ENCODE data around the gene CBX4.
"Not testable (repeated sequence)": the region's sequence is repeated elsewhere in the genome, so short reads cannot be mapped to it uniquely, and the experiment has no call there.

CBX4 gene

DNA sequence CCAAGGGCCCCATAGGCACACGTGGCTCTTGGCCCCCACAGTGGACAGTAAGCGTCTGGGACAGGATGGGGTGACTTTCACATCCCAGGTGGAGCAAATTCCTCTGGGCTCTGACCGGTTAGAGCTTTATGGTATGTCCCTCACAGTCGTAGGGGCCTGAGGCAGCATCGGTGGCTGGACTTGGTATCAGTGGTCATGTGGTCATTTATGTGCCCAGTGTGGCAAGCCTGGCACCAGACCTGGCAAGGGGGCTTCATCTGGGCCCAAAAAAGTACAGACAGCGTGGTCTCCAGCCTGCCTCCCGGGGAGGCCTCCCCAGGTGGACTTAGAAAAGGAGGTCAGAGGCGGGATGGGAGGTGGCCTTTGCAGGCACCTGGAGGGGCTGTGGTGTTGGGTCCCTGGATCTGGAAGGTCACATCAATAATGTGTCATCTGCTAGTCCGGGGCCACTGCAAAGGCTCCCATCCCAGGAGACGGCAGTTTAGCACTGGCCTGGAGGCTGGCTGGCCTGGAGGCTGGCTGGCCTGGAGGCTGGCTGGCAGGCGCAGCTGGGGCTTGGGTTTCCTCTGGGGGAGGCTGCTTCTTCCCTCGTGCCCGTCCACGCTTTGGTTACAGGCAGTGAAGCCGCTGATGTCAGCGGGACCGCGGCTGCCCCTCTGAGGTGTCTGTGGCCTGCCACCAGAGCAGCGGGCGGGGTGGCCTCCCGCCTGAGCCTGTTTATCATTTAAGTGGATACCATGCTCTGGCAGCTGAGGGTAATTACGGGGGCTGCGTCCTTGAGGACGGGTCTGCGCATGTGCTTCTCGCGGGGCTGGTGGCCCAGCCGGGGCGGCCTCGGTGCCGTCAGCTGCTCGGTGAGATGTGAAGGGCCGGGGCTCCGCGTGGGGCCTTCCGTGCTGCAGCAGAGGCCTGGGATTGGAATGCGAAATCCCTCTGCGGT is 20.7 kb upstream of the CBX4 start:
- DNase-seq: no peak

DNA sequence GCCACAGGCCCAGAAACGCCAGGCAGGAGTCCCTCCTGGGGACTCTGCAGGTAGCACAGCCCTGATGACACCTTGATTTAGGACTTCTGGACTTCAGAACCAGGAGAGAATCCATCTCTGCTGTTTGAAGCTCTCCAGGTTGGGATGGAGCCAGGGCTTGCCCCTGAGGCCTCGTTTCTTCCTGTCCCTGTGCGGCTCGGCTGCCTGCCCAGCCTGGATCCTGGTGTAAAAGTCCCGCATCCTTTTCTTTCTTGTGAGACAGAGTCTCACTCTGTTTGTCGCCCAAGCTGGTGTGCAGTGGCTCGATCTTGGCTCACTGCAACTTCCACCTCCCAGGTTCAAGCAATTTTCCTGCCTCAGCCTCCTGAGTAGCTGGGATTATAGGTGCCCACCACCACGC is 17.9 kb upstream of the CBX4 start:
- DNase-seq: no peak

DNA sequence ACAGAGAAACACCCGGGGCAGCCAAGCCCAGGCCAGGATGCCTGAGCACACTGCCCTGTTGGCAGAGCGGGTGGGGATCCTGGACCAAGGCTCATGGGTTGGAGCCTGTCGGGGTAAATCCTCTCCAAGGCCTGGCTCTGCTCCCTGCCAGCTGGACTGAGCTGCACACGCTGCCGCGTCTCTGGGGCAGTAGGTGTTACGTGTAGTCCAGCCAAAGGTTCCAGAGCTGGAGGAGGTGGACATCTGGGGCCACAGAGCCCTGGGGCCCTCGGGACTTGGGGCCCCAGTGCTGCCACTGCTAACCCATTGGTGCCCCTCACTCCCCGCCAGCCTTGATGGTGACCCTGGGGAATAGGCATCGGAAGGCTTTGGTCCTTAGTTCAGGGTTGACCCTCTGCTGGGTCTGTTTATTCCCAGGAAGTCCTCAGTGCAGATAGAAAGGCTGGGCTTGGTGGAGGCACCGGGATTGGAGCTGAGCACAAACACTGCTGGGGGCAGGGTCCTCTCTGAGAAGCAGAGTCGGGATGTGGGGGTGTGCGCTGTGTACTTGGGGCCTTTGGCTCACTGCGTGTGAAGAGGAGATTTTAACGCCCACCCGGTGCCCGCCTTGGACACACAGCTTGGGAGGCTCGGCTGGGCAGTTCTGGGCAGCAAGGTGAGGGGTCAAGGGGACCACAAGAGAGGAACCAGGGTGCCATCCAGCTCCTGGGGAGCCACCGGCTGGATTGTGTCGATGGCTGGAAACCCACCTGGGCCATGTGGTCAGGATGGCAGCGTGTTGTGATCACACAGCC is 16.3 kb upstream of the CBX4 start:
- no peak for DNase-seq

DNA sequence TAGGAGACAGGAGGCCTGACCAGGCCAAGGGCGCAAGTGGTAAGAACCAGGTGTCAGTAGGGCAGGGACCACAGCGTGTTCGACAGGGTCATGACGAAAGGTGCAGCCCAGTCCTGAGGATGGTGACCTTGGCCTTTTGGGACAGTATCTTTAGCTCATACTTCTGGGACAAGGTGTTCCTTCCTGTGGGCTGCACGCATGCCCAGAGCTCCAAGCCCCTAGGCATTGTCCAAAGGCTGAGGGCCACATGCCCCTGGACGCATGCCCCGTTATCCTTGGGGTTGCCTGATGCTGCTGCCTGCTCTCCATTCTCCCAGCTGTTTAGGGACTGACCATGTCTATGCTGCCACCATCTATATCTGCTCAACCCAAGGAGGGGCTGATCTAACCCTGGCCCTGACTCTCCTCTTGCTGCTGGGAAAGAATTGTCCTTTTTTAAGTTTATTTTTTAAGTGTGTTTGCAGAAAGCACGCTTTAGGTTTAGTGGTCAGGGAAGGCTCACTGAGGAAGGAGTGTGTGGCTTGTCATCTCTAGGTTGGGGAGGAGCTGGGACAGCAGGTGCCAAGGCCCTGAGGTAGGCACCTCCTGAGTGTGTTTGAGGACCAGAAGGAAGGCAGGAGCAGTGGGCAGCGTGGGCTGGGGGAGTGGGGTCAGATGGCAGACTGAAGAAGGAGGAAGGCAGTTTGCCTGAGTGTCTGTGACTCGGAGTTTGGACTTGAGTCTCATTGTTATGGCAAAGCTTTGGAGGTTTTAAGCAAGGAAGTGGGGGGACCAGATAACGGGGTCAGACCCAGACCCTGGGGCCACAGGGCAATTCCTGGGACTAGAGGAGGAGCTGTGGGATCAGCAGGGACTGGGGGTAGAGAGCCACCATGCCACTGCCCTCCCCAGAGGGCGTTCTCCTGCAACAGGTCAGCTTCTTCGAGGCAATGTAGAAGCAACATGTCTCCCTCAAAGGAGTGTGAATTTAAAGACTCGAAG is 15.1 kb upstream of the CBX4 start:
- no peak for DNase-seq

DNA sequence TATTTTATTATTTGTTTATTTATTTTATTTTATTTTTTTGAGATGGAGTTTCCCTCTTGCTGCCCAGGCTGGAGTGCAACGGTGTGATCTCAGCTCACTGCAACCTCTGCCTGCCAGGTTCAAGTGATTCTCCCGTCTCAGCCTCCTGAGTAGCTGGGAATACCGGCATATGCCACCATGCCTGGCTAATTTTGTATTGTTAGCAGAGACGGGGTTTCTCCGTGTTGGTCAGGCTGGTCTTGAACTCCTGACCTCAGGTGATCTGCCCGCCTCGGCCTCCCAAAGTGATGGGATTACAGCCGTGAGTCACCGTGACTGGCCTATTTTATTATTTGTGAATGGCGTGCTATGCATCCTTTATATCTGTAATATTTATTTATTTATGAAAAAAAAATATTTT is 13.9 kb upstream of the CBX4 start:
- DNase-seq: not testable (repeated sequence)

DNA sequence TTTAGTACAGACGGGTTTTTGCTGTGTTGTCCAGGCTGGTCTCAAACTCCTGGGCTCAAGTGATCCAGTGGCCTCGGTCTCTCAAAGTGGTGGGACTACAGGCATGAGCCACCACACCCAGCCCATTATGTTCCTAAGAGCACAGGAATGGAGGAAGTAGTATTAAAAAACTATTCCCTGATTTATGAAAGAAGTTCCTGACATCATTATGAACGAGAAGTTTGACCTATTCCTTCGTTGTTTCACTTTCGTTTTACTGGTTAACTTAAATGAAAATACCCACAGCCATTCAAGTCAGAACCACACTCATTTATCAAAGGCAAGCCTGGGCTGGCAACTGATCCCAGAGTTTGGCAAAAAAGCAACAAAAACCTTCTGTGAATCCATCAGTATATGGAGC is 13.5 kb upstream of the CBX4 start:
- DNase-seq: no peak

DNA sequence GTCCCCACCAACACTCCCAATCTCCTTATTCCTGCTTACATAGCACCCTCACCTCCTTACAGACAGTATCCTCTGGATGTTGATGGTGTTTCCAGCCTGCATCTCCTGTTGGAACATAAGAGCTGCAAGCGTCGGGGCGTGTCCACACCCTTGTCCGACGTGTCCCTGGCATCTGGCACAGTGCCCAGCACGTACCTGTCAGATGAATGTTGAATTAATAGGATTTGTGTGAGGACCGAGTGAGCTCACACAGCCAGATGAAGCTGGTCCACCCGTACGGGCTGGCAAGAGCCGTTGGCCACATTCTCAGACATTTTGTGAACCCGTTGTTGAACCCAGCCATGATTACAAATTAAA is 12.2 kb upstream of the CBX4 start:
- DNase-seq: no peak

DNA sequence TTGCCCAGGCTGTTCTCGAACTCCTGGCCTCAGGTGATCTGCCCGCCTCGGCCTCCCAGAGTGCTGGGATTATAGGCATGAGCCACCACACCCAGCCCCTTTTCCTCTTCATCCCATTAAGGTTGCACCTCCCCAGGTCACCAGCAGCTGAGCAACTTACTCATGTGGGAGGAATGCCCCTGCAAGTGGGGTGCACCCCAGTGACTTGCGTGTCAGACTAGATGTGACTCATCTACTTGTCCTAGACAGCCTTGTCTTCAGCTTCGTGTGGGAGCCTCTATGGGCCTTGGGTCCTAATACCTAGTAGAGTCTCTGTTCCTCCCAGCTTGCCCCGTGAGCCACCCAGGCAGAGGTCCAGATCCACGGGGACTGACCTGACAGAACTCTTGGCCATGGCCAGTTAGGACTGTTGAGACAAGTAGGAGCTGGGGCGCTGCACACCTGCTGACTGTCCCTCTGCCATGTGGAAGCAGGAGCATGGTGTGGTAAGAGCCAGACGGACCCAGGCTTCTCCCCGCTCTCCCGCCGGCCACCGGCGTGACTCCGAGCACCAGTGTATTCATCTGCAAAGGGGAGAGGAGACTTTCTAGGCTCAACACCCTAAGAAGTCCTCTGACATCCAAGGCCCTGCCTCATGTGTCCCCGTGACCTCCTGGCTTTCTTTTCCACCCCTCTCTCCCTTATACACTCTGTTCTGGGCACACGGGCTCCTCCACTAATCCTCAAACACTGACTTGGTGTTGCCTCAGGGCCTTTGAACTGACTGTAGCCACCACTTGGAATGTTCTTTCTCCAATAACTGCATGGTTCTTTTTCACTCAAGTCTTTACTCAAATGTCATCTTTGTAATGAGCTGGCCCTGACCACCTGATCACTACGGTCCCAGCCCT is 11.6 kb upstream of the CBX4 start:
- no peak for DNase-seq

DNA sequence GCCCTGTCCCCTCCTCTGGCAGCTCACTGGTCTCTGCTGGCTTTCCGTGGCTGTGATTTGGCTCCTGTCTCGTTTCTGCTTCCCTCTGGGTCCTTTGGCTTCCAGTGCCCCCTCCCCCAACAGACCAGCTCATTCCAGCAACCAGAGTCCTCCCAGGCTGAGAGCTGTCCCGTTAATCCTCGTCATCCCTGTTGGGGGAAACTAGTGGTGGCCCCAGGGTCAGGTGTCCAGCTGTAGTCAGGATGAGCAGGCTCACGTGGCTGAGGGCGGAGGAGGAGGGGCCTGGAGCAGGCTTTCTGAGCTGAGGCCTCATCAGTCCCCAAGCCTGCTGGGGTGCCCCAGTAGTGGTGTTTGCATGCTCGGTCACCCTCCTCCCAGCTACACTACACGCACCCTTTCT is 10.7 kb upstream of the CBX4 start:
- DNase-seq: no peak

DNA sequence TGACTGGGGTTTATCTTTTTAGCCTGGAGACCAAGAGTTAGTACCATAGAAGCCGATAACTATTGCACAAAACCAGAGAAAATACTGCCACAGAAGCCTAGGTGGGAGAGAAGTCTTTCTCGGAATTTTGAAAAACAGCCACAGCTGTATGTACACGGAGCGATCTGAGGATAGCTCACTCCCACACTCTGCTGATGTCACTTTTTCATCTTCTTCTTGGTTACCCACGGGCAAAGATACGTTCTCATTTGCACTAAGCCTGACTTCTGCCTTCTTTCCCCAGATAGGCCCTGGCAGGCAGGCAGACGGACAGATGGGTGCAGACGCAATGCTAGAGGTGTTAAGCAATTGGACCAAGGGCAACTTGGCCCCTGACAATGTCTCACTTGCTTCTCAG is 9.1 kb upstream of the CBX4 start:
- DNase-seq: no peak

DNA sequence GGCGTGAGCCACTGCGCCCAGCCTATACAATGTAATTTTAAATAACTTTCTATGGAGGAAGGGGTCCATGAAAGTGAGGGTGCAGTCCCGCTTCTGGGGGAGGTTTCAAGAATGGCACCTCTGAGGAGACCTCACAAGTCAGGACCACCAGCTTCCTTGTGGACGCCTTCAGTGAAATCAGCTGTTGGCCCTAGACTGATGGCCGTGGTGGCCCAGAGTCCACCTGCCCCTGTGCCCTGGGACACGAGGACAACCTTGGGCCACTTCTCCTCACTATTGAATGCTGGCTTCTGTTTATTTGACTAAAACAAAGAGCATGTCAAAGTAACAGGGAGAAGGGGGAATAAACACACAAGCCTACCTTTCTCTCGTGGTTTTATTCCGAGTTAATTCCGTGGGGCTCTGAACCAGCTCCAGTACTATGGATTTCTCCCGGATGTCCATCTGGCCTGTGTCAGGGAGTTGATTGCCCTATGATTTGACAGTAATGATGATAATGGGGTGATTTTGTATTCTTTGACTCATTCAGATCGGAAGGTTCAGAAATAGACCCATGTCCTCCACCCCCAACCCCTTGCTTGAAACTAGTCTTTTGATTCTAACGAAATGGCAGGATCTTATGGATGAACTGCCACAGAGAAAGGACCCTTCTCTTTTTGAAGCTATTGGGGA is 8.6 kb upstream of the CBX4 start:
- DNase-seq: no peak

DNA sequence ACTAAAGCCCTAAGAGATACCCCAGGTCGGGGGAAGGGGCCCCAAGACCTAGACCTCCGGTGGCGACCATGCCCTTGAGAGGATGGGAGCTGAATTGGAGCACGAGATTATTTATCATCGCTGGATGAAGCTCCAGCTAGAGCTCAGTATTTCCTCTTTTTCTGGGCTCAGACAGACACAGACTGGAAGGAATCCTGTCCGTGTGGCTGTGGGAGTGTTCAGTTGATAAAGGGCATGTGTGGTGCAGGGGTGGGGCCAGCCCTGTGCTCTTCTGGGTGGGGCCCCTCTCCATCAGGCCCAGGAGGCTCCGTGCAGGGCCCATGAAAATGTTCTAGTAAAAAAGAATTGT is 6.3 kb upstream of the CBX4 start:
- no peak for DNase-seq

DNA sequence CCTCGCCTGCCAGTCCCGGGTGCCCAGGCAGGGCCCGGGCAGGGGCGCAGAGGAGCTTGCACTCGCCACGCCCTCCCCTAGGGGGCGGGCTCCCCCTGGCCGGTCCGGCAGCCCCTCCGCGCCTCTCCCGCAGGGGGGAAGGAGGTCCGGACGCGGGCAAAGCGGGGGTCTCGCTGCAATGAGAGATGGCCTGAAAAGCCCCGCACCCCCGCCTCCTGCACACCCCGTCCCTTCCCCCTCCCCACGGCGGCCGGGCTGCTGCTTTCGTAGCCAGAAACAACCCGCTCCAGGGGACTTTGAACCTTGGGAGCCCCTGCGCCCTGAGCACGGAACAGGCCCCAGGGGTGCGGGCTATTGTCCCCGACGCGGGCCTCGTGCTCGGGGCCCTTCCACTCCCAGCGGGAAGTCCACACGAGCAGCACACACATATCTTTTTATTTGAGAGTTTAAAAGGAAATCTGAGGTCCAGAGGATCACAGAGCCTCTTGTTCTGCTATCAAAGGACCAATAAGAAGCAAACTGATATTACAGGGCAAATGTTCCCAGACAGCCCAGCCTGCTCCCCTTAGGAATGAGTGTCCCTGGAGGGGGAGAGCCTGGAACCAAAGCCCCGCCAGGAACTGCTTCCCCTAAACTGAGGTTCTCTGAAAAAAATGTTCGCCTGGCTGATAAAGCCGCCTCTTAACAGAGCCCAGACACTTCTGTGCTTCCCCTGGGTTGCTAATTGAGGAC is 5.8 kb upstream of the CBX4 start:
- DNase-seq: no peak

DNA sequence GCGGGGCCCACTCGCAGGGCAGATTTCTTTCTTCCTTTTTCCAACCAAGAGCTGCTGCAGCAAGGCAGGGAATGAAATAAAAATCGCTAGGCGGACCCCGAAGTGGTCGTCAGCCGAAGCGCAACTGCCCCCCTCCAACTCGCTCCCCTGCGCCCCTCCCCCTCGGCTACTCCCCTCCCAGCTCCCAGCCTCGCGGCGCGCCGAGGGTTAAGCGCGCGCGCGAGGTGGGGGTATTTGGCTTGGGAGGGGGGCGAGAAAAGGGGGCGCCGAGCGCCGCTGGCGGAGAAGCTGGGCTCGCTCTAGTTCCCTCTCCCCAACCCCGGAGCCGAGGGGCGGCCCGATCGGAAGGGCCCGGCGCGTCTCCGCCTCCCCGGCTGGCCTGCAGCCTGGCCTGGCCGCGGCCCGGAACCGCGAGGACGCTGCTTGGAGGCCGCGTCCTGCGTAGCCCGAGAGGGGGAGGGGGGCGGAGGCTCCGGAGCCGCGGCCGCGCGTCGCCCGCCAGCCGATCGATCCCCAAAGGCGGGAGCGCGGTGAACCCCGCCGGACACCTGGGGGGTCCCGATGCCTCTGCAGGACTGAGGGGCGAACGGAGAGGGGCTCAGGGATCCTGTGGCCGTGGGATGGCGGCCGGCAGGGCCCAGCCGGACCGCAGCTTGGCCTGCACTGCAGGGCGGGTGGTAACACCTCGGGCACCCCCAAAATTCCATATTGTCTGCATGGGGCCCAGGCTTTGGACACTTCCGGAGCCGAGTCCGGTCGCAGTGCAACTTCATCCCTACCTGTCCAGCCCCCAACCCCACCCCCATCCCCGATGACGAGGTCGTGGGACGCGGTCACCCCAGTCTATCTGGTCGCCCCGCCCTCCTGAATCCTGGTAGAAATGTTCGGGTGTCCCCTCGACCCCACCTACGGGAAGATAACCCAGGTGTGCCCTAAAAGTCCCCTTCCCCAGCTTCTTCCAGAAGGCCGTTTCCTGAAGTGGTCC is 4.9 kb upstream of the CBX4 start:
- no peak for DNase-seq

DNA sequence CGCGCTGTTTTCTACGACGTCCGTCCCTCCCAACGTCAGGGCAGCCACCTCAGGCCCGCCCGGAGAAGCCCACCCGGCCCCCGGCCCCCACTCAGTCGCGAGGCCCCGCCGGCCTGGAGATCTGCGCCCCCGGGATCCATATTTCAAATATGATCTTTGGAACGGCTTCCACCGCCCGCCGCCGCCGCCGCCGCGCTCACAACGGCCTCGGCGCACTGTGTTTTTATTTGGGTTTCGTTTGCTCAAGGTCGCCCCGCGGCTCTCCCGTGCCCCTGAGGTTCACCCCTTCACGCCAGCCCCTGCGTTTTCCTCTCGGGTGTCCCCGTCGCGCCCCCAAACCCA is 4.2 kb upstream of the CBX4 start:
- no peak for DNase-seq

DNA sequence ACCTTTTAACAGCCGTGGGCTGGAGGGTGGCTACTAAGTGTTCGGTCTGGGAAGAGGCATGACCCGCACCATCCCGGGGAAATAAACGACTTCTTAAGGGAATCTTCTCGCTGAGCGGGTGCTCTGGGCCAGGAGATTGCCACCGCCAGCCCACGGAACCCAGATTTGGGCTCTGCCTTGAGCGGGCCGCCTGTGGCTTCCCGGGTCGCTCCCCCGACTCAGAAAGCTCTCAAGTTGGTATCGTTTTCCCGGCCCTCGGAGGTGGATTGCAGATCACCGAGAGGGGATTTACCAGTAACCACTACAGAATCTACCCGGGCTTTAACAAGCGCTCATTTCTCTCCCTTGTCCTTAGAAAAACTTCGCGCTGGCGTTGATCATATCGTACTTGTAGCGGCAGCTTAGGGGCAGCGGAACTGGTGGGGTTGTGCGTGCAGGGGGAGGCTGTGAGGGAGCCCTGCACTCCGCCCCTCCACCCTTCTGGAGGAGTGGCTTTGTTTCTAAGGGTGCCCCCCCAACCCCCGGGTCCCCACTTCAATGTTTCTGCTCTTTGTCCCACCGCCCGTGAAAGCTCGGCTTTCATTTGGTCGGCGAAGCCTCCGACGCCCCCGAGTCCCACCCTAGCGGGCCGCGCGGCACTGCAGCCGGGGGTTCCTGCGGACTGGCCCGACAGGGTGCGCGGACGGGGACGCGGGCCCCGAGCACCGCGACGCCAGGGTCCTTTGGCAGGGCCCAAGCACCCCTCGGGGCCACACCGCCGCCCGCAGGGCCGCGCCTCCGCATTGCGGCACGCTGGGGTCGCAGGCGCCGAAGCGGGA is 3.6 kb upstream of the CBX4 start:
- DNase-seq: no peak

DNA sequence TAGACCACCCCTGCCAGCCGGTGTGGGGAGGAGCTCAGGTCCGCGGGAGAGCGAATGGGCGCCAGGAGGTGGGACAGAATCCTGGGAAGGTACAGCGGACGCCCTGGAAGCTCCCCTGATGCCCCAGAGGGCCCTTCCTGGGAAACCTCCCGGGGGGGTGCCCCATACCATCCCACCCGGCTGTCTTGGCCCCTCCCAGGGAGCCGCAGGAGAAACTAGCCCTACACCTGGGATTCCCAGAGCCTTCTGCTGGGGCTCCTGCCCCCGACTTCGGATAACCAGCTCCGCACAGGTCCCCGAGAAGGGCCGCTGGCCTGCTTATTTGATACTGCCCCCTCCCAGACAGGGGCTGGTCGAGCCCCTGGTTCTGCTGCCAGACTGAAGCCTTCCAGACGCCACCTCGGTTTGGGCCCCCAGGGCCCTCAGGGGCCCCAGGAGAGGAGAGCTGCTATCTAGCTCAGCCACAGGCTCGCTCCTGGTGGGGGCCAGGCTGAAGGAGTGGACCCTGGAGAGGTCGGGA is 3.0 kb upstream of the CBX4 start:
- no peak for DNase-seq

DNA sequence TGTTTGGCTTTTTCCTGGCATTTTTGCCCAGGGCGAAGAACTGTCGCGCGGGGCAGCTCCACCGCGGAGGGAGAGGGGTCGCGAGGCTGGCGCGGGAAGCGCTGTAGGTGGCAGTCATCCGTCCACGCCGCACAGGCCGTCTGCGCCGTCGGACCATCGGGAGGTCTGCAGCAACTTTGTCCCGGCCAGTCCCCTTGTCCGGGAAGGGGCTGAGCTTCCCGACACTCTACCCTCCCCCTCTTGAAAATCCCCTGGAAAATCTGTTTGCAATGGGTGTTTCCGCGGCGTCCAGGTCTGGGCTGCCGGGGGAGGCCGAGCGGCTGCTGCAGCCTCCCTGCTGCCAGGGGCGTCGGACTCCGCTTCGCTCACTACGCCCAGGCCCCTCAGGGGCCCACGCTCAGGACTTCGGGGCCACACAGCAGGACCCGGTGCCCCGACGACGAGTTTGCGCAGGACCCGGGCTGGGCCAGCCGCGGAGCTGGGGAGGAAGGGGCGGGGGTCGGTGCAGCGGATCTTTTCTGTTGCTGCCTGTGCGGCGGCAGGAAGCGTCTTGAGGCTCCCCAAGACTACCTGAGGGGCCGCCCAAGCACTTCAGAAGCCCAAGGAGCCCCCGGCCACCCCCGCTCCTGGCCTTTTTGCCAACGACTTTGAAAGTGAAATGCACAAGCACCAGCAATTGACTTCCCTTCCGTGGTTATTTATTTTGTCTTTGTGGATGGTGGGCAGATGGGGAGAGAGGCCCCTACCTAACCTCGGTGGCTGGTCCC is 2.3 kb upstream of the CBX4 start:
- DNase-seq: no peak

Data from cortex of kidney (tissue), 1 donor.